ENCODE data around the gene ZNF48. TPM values are rescaled to one million over a fixed set of nuclear protein-coding genes. Genes with fewer than 3 reads are reported as not detected.
A peak's percentile ranks its signal among the peaks of the same experiment; 100 is the strongest.

ZNF48 gene
- total and polyA plus RNA-seq, 4 donors = 3.4 to 7.4 (median 5.5) TPM

DNA sequence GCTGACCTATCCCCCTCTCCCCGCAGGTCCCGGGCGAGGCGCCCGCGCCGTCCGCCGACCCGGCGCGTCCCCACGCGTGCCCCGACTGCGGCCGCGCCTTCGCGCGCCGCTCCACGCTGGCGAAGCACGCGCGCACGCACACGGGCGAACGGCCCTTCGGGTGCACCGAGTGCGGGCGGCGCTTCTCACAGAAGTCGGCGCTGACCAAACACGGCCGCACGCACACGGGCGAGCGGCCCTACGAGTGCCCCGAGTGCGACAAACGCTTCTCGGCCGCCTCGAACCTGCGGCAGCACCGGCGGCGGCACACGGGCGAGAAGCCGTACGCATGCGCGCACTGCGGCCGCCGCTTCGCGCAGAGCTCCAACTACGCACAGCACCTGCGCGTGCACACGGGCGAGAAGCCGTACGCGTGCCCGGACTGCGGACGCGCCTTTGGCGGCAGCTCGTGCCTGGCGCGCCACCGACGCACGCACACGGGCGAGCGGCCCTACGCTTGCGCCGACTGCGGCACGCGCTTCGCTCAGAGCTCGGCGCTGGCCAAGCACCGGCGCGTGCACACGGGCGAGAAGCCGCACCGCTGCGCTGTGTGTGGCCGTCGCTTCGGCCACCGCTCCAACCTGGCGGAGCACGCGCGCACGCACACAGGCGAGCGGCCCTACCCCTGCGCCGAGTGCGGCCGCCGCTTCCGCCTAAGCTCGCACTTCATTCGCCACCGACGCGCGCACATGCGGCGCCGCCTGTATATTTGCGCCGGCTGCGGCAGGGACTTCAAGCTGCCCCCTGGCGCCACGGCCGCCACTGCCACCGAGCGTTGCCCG lies 22.5 kb downstream of the ZNF48 start:
- ATAC-seq (ENCODE audit: low FRiP score) (peak; percentile 93), DNase-seq (peak; percentile 91 to 95)
- H3K36me3 ChIP-seq (ENCODE audit: control insufficient read depth in 1 of 2, insufficient read depth in 2 of 2, low read length in 1 of 2) = peaks cover 0 to 2% of the 10 kb centered on the region in 2 donors
- no peaks in the 10 kb centered on the region for H3K27me3 ChIP-seq (ENCODE audit: control insufficient read depth in 1 of 2, insufficient read depth in 2 of 2, low read length in 1 of 2)
- H3K27ac ChIP-seq (ENCODE audit: low read depth in 1 of 2, low read length in 2 of 2) = no peak overlapping the region
- WGBS, 2 donors = 1% methylated on average over 135 to 140 of the region's 140 CpGs
- no peaks in the 10 kb centered on the region for H3K4me1 ChIP-seq (ENCODE audit: control insufficient read depth in 1 of 2, insufficient read depth in 2 of 2, low read length in 2 of 2)
- intact Hi-C loops (cut with DNase I) = loop anchor here in 1 of 2 donors (10.0 kb wide), 1 partner anchor 293 kb away; the partner anchor contains the start of gene MAPK3
- H3K4me3 ChIP-seq (ENCODE audit: low read length in 2 of 2) = peak overlapping the region; percentile 7 to 39
- H3K9me3 ChIP-seq (ENCODE audit: control insufficient read depth, low read length) = no peaks in the 10 kb centered on the region

- H3K27ac ChIP-seq (ENCODE audit: low read depth in 1 of 2, low read length in 2 of 2) = no peak overlapping the region
- DNase-seq (no peak), ATAC-seq (ENCODE audit: low FRiP score) (peak; percentile 2)
- intact Hi-C loops (cut with DNase I) = loop anchor here in 1 of 2 donors (10.0 kb wide), 1 partner anchor 294 kb away; the partner anchor contains the start of gene MAPK3
- 75 to 80% methylated on average over 25 to 31 of the region's 31 CpGs for WGBS, 2 donors
- no peaks in the 10 kb centered on the region for H3K27me3 ChIP-seq (ENCODE audit: control insufficient read depth in 1 of 2, insufficient read depth in 2 of 2, low read length in 1 of 2)
- H3K4me3 ChIP-seq (ENCODE audit: low read length in 2 of 2) = peak overlapping the region in 1 of 2 donors; percentile 39
- no peaks in the 10 kb centered on the region for H3K4me1 ChIP-seq (ENCODE audit: control insufficient read depth in 1 of 2, insufficient read depth in 2 of 2, low read length in 2 of 2)
- no peaks in the 10 kb centered on the region for H3K9me3 ChIP-seq (ENCODE audit: control insufficient read depth, low read length)
- H3K36me3 ChIP-seq (ENCODE audit: control insufficient read depth in 1 of 2, insufficient read depth in 2 of 2, low read length in 1 of 2) = peaks cover 0 to 2% of the 10 kb centered on the region in 2 donors
Observed at GRCh38 chr16:30418350-30419181, 23.3 kb downstream of the ZNF48 start.

DNA sequence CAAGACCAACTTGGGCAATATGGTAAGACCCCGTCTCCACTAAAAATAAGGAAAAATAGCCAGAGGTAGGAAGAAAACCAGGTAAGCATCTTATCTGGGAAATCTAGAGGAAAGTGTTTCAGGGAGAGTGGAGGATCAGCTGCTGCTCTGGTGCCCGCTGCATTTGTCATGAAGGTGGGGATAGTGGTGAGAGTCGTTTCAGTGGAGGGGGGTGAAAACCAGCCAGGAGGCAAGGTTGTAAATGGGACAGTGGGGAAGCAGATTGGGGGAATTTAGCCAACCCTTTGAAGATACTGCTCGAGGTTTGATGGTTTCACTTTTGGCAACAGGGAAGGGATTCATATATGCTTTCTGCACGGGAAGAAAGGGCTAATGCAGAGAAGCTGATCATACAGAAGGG lies 25.8 kb downstream of the ZNF48 start:
- Histone ChIP-seq H3K36me3 (ENCODE audit: control insufficient read depth in 1 of 2, insufficient read depth in 2 of 2, low read length in 1 of 2) (no peaks in the 10 kb centered on the region), H3K9me3 (ENCODE audit: control insufficient read depth, low read length) (no peaks in the 10 kb centered on the region), H3K4me1 (ENCODE audit: control insufficient read depth in 1 of 2, insufficient read depth in 2 of 2, low read length in 2 of 2) (no peaks in the 10 kb centered on the region), H3K27ac (ENCODE audit: low read depth in 1 of 2, low read length in 2 of 2) (no peak overlapping the region), H3K27me3 (ENCODE audit: control insufficient read depth in 1 of 2, insufficient read depth in 2 of 2, low read length in 1 of 2) (no peaks in the 10 kb centered on the region), H3K4me3 (ENCODE audit: low read length in 2 of 2) (no peak overlapping the region)
- intact Hi-C loops (cut with DNase I) = no loop called here
- ATAC-seq (ENCODE audit: low FRiP score) = no peak
- WGBS, 2 donors = 80 to 84% methylated on average over 5 of the region's 5 CpGs
- no peak for DNase-seq

DNA sequence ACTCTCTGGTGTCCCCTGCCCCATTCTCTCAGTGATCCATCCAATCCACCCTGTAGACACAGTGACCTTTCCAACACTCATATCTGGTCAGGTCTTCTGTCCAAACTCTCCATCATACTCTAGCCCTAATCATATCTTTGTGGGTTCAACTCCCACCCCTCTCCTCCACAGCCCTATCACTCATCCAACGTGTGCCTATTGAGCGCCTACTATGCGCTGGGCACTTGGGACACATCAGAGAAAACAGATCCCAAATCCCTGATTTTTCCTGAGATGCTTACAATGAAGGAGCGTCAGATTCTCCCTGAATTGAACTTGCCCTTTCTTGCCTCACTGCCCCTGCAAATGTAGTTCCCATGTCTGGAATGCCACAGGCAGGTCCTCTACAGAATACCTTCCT lies 32.8 kb downstream of the ZNF48 start:
- 94 to 96% methylated on average over 4 of the region's 4 CpGs for WGBS, 2 donors

GRCh38 chr16:30429418-30429677 lies 34.1 kb downstream of the ZNF48 start:
- H3K9me3 ChIP-seq (ENCODE audit: control insufficient read depth, low read length) = no peaks in the 10 kb centered on the region
- H3K36me3 ChIP-seq (ENCODE audit: control insufficient read depth in 1 of 2, insufficient read depth in 2 of 2, low read length in 1 of 2) = no peaks in the 10 kb centered on the region
- intact Hi-C loops (cut with DNase I) = no loop called here
- peak overlapping the region; percentile 37 to 59 for H3K4me3 ChIP-seq (ENCODE audit: low read length in 2 of 2)
- H3K27ac ChIP-seq (ENCODE audit: low read depth in 1 of 2, low read length in 2 of 2) = peak overlapping the region in 1 of 2 donors; percentile 16
- 2 to 3% methylated on average over 11 of the region's 11 CpGs for WGBS, 2 donors
- DNase-seq (no peak), ATAC-seq (ENCODE audit: low FRiP score) (no peak)
- H3K27me3 ChIP-seq (ENCODE audit: control insufficient read depth in 1 of 2, insufficient read depth in 2 of 2, low read length in 1 of 2) = no peaks in the 10 kb centered on the region
- no peaks in the 10 kb centered on the region for H3K4me1 ChIP-seq (ENCODE audit: control insufficient read depth in 1 of 2, insufficient read depth in 2 of 2, low read length in 2 of 2)

More for the DNA sequence above, 32.8 kb downstream of the ZNF48 start:
- Histone ChIP-seq H3K4me1 (ENCODE audit: control insufficient read depth in 1 of 2, insufficient read depth in 2 of 2, low read length in 2 of 2) (no peaks in the 10 kb centered on the region), H3K27ac (ENCODE audit: low read depth in 1 of 2, low read length in 2 of 2) (no peak overlapping the region), H3K9me3 (ENCODE audit: control insufficient read depth, low read length) (no peaks in the 10 kb centered on the region), H3K4me3 (ENCODE audit: low read length in 2 of 2) (no peak overlapping the region), H3K36me3 (ENCODE audit: control insufficient read depth in 1 of 2, insufficient read depth in 2 of 2, low read length in 1 of 2) (no peaks in the 10 kb centered on the region), H3K27me3 (ENCODE audit: control insufficient read depth in 1 of 2, insufficient read depth in 2 of 2, low read length in 1 of 2) (no peaks in the 10 kb centered on the region)
- intact Hi-C loops (cut with DNase I) = no loop called here
- ATAC-seq (ENCODE audit: low FRiP score) = no peak
- DNase-seq = no peak

DNA sequence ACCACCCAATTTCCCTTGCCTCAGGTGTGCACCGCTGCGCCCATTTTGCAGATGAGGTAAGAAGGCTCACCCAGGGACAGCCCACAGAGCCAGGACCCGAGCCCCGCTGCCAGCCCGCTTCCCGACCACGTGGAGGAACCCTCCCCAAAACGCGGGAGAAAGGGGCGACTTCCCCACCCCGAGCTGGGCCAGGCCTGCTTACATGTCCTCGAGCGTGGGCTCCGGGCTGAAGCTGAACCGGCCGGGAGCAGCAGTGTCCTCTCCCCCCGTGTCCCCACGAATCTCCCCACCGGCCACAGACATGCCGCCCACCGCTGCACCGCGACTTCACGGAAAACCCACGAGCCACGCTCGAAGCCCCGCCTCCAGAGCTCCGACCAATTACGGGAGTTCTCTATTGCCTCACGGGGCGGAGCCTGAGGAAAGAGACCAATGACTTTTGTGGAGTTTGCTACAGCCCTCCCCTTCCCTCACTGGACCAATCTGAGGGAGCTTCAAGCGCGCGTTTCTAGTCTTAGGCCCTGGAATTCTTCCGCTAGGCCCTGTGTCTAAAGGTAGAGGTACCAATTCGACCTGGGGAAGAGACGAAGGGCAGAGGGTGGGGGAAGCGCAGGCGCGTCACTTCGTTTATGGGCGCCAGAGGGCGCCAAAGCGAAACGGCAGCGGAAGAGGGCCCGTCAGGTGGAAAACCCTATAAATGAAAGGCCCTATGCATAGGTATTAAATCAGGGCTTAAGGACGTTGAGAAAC lies 34.6 kb downstream of the ZNF48 start, which contains the start of gene DCTPP1:
DCTPP1 (minus strand) TSS at position 353 of the 750 bp plus-strand sequence; CDS start at position 303, 50 bp downstream.
- DNase-seq = peak; percentile 96 to 97

DNA sequence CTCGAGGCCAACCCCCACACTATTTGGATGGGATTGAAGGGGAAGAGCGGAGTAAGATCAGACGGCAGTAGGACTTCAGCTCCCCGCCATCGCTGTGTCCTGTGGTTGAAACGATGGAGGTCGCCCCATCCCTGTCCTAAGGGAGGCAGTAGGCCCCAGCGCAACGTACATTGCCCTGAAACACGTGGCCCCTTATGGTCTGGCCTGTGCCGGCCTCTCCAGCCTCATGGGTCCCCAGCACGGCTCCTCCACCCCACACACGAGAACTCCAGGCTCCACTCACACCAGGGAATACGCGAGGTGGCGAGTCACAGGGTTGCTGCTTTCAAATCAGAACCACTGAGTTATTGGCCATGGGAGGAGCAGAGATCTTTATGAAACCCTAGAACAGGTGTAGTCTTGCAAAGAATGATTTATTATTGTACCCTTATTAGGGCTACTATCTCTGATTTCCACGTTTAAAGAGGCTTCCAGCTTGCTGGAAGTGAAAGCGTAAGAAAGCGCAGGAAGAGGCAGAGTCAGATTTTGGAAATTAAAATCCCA lies 35.3 kb downstream of the ZNF48 start:
- Histone ChIP-seq H3K36me3 (ENCODE audit: control insufficient read depth in 1 of 2, insufficient read depth in 2 of 2, low read length in 1 of 2) (no peaks in the 10 kb centered on the region), H3K27me3 (ENCODE audit: control insufficient read depth in 1 of 2, insufficient read depth in 2 of 2, low read length in 1 of 2) (no peaks in the 10 kb centered on the region), H3K4me1 (ENCODE audit: control insufficient read depth in 1 of 2, insufficient read depth in 2 of 2, low read length in 2 of 2) (no peaks in the 10 kb centered on the region), H3K9me3 (ENCODE audit: control insufficient read depth, low read length) (no peaks in the 10 kb centered on the region), H3K27ac (ENCODE audit: low read depth in 1 of 2, low read length in 2 of 2) (peak overlapping the region in 1 of 2 donors; percentile 30), H3K4me3 (ENCODE audit: low read length in 2 of 2) (no peak overlapping the region)
- intact Hi-C loops (cut with DNase I) = loop anchor here in 1 of 2 donors (2.0 kb wide), 1 partner anchor 96 kb away; the partner anchor contains the start of gene ZNF768
- 48 to 51% methylated on average over 19 of the region's 19 CpGs for WGBS, 2 donors
- DNase-seq (peak; percentile 57 to 79), ATAC-seq (ENCODE audit: low FRiP score) (peak; percentile 44)

More for the DNA sequence above, 34.6 kb downstream of the ZNF48 start, which contains the start of gene DCTPP1:
- ATAC-seq (ENCODE audit: low FRiP score) = peak; percentile 97
- Histone ChIP-seq H3K9me3 (ENCODE audit: control insufficient read depth, low read length) (no peaks in the 10 kb centered on the region), H3K4me1 (ENCODE audit: control insufficient read depth in 1 of 2, insufficient read depth in 2 of 2, low read length in 2 of 2) (no peaks in the 10 kb centered on the region), H3K36me3 (ENCODE audit: control insufficient read depth in 1 of 2, insufficient read depth in 2 of 2, low read length in 1 of 2) (no peaks in the 10 kb centered on the region), H3K27me3 (ENCODE audit: control insufficient read depth in 1 of 2, insufficient read depth in 2 of 2, low read length in 1 of 2) (no peaks in the 10 kb centered on the region), H3K4me3 (ENCODE audit: low read length in 2 of 2) (peak within 1 kb of the TSS; percentile 37 to 59), H3K27ac (ENCODE audit: low read depth in 1 of 2, low read length in 2 of 2) (peak within 1 kb of the TSS in 1 of 2 donors; percentile 30)
- 0 to 2% methylated on average over 49 of the region's 49 CpGs for WGBS, 2 donors
- intact Hi-C loops (cut with DNase I) = loop anchor here in 1 of 2 donors (2.0 kb wide), 1 partner anchor 97 kb away; the partner anchor contains the start of gene ZNF768

- no peak for DNase-seq
- no peaks in the 10 kb centered on the region for H3K4me1 ChIP-seq (ENCODE audit: control insufficient read depth in 1 of 2, insufficient read depth in 2 of 2, low read length in 2 of 2)
- H3K9me3 ChIP-seq (ENCODE audit: control insufficient read depth, low read length) = no peaks in the 10 kb centered on the region
- 63 to 66% methylated on average over 4 of the region's 4 CpGs for WGBS, 2 donors
- no peak overlapping the region for H3K27ac ChIP-seq (ENCODE audit: low read depth in 1 of 2, low read length in 2 of 2)
- no peak overlapping the region for H3K4me3 ChIP-seq (ENCODE audit: low read length in 2 of 2)
- no peaks in the 10 kb centered on the region for H3K36me3 ChIP-seq (ENCODE audit: control insufficient read depth in 1 of 2, insufficient read depth in 2 of 2, low read length in 1 of 2)
- peaks cover 0 to 1% of the 10 kb centered on the region in 2 donors for H3K27me3 ChIP-seq (ENCODE audit: control insufficient read depth in 1 of 2, insufficient read depth in 2 of 2, low read length in 1 of 2)
- no peak for ATAC-seq (ENCODE audit: low FRiP score)
- intact Hi-C loops (cut with DNase I) = no loop called here
Observed at GRCh38 chr16:30434852-30435251, 39.6 kb downstream of the ZNF48 start.

Data from aorta (tissue), 5 donors.